DMS 273 (cell line): Measurements from ENCODE around the gene LRP1.
A peak's percentile ranks its signal among the peaks of the same experiment; 100 is the strongest.
"Not testable (repeated sequence)": the region's sequence is repeated elsewhere in the genome, so short reads cannot be mapped to it uniquely, and the experiment has no call there.

ENCODE experiments used
- DNase-seq: peaks from one replicate; lab custom pipeline; 2025; ENCODE audit not compliant: unreplicated experiment; lab: John Stamatoyannopoulos, UW

LRP1 gene

DNA sequence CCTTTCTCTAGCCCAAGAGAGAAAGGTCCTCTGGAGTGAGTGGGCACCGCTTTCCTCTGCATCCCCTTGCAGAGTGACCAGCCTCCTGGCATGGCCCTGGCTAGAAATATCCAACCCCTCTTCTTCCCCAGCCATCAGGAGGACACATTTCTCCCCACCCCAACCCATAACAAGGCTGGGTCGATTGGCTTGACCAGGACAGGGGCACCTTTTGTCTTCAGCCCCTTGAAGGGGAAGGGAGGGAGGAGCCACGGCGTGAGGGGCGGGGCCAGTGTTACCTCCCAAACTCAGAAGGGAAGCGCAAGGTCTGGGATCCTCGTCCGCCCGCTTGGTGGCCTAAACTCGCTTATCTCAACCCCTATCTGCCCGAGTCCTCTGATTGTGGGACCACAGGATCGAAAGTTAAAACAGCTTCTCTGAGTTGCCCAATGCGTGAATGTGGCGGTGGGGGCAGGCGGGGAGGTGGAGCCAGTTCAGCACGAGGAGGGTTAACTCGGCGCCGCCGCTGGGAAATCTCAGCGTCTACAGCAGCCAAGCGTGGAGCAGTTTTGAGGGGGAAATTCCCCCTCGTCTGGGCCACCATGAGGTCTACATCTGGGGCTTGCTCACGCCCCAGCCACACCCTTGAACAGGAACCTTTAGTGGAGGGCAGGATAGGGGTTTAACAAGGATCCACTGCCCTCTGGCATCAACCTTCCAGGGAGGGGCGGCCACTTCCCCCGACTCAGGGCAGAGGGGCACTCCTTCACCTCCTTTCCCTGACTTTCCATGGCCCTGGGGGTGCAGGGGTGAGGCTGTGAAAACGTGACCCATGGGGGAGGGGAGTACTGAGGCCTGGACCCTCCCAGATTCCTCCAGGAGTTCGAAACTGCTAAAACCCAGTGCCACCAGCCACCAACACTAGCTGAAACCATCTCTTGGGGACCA, 17.9 kb upstream of the LRP1 start:
- no peak for DNase-seq

DNA sequence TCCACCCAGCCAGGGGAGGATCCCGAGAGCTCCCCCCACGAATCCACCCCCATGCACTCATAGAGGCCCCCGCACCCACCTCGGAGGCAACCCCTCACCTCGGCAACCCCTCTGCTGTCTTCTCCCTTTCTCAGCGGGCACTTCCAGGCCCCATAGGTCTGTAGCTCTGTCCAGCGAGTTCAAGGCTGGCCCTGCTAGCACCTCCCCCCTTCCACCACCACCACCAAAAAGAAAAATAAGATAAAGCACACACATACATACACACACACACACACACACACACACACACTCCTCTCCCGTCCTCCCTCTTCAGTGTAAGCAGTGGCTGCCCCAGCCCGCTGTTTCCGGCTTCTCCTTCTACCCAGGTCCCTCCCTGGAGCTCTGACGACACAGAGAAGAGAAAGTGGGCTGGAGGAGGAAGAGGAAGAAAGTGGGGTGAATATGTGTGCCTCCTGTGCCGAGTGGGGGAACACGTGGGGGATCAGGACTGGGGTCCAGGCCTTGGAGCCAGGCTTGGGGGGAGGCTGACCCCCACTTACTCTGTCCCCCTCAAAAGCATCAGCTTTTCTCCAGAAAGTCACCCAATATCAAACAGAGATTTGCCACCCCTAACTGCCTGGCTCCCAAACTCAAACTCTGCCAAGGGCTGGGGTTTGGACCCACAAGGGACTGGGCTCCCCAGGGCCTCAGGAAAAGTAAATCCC, 17.1 kb upstream of the LRP1 start, which contains the start of gene STAT6:
Gene STAT6 (minus strand): TSS at position 332 of the 704 bp plus-strand sequence. CDS start 3,084 bp downstream, outside the sequence.
- peak; percentile 26 for DNase-seq

DNA sequence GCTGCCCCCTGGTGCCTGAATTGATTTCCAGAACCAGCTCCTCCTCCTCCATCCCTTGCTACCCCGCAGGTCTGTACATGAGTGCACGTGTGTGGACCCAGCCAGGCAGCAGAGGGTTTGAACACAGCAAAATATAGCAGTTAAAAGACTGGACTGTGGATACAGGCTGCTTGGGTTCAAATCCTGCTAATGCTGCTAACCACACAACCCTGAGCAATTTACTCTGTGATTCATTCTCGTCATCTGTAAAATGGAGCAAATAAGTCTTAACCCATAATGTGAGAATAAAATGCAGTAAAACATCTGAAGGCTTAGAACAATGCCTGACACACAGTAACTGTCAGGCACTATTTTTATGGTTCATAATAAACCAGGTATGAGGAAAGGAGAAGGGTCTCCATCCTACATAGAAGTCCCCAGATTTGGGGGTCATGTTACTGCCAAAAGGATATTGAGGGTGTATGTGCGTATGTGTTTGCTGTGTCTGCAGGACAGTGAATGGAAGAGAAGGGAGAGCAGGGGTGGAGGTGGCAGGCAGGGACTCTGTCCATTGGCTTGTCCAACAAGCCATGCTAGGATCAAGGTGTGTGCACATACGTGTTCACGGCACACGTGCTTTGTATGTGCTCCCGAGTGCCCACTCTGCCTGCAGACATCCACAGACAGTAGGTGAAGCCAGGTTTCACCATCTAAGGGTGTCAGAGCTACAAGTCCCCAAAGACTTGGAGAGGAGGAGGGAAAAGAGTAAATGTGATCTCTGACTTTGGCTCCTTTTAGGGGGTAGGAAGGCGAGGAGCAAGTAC, 15.6 kb upstream of the LRP1 start:
- DNase-seq, result no peak

DNA sequence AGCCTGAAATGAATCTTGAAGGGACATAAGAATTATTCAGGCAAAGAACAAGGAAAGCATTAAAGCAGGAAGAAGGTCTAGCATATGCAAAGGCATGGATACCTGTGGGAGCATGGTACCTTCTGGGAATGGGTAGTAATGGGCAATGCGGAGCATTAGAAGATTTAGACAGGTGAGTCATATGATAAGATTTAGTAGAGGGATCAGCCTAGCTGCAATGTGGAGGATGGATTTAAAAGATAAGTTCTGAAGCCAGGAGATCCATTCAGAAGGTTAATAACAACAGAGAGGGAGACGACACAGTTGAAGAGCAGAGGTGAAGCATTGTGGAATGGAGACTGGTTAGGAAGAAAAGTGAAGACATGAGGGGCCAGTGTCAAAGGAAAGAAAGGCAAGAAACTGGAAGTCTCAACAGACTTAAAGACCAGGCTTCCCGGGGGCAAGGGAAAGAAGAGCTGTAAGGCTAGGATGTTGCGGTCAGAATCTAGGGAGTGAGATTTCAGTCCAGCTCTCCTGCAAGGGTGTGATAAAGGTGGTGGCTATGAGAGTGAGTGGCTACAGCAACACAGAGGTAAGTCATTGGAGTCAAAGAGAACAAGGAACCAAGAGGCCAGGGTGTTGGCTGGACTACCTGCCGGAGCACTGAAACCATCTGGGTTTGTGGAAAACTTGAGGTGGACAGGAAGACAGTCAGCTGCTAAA, 11.6 kb upstream of the LRP1 start:
- no peak for DNase-seq

DNA sequence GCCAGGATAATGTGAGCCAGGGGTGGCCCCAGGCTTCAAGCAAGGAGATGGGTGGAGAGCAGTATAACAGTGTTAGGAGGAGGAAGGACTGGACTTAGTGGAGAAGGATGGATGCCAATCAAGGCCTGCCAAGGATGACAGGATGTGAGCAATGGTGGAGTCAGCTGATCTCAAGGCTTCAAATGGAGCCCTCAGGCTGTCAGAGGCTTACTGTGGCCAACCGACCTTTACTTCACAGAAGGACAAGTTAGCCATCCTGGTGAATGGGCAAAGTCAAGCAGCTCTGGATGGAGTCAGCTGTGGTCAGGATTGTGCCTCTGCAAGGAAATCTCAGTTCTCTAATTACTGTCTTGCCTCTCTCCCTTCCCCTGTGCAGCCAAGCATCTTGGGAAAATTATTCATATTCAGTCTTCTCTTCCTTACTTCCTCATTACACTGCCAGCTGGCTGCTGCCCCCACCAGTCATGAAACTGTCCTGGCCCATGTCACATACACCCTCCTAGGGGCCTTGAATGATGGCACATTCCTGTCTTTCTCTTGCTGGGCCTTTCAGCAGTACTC, 9.5 kb upstream of the LRP1 start:
- no peak for DNase-seq

DNA sequence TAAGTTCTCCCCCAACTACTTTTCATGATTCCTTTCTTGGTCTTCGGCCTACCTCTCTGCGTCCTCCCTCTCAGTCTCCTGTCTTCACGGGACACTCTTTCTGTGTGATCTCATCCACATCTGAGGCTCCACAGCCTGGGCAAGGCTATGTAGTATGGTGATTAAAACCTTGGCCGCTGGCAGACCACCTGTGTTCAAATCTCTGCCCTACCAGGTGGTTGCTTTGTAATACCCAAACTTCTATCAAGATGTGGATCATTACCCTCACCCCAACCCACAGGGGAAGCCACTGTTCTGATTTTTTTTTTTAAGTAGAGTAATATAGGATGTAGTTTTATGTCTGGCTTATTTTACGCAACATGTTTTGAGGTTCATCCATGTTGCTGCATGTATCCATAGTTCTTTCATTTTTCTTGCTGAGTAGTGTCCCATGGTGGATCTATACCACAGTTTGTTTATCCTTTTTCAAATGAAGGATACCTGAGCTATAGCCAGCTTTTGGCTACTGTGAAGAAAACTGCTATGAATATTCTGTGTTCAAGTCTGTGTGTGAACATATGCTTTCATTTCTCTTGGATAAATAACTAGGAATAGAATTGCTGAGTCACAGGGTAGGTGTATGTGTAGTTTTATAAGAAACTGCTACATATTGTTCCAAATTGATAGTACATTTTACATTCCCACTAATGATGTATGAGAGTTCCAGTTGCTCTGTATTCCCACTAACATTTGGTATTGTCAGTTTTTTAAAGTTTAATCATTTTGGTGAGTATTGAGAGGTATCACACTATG, 8.8 kb upstream of the LRP1 start:
- DNase-seq, result no peak

DNA sequence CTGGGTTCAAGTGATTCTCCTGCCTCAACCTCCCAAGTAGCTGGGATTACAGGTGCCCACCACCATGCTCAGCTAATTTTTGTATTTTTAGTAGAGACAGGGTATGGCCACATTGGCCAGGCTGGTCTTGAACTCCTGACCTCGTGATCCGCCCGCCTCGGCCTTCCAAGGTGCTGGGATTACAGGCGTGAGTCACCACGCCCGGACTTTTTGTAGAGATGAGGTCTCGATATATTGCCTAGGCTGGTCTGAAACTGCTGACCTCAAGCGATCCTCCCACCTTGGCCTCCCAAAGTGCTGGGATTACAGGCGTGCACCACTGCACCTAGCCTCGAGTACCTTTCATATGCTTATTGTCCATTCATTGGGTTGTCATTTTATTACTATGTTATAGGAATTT, 7.6 kb upstream of the LRP1 start:
- DNase-seq, result not testable (repeated sequence)

DNA sequence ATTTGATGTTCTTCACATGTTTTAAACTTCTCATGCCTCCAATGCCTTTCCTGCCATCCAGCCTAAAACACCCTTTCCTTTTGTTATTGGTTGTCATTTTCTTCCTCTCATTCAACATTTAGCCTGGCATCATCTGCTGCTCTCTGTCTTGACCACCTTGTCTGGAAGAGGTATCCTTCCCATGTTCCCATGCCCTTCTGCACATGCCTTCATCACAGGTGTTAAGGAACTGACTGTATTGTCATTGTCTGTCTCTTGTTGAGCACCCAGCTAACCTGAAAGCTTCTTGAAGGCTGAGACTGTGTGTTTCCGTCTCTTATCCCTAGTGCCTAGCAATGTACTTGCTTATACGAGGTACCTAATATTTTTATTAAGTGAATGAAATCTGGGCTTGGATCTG, 4.5 kb upstream of the LRP1 start:
- DNase-seq, result no peak

DNA sequence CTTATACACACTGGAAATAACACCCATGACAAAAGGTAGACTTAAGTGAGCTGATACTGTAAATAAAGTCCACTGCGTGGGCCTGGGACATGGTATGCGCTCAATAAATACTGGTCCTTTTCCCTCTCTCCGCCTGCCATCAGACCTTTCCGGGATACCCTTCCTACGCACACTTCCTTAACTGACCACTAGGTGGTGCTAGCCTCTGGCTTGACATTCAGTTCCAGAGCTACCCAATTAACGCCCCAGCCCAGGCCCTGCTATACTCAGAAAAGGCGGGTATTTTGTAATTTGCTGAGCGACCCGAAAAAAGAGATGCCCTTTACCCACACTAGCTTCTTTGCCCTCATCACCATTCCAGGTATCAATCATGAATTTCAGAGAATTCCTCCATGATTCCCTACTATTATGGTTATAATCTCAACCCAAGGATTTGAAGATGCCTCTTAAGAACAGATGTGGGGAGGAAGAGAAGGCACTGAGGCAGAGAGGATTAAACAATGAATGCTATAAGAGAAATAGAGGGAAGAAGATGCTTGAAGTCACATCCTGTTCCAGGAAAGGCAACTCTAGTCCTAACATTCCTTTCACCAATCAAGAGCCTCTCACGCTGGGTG, 3.9 kb upstream of the LRP1 start:
- peak; percentile 83 for DNase-seq

DNA sequence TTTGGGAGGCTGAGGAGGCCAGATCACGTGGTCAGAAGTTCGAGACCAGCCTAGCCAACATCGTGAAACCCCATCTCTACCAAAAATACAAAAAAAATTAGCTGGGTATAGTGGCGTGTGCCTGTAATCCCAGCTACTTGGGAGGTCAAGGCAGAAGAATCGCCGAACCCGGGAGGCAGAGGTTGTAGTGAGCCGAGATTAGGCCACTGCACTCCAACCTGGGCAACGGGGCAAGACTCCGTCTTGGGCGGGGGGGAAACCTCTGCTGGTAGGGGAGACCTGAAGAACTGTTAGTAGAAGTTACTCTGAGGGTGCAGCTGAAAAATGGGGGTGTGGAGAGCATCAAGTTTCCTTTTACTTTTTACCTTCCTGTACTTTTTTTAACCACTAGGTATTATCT, 2.2 kb upstream of the LRP1 start:
- no peak for DNase-seq

DNA sequence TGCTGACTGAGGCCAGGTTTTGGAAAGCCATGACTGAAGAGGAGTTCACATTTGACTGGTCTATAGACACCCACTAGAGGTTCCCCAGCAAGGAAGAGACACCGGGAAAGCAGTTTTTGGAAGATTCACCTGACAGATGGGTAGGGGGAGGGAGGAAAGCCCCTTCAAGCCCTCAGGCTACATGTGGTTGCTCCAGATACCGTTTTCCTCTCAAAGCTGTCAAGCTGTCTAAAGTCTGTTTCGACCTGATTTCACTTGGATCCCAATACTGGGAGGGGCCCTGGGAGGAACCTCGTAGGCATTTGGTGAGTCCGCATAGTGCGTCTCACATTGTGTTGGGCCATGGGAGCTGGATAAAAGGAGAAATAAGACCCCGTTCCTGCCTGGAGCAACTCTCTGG, 1.7 kb upstream of the LRP1 start:
- peak; percentile 52 for DNase-seq

DNA sequence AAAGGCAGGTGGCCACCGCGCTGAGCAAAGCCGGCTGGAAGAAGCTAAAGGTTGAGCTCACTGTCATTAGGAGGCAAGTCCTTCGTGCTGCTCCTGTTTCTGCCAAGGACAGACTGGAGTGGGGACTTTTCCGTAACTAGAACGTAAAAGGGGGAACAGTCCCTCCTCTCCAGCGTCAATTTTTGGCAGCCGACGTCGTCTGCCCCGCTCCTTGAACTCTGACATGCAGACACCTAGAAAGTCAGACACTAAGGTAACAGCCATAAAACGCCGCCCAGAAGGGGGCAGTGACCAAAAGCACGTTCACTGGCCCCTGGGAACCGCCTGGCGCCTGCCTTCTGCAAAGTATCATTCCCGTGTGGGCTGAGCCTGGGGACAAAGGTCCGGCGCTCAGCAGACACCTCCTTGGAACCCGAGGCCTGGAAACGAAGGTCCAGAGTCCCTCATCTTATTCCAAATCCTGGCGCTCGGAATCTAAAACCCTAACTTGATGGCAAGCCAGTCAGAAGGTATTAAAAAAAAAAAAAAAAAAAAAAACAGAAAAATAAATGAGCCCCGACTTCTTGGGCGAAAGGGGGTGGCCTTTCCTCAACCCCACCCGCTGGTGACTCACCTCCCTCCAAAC, 1.1 kb upstream of the LRP1 start:
- peak; percentile 54 for DNase-seq

DNA sequence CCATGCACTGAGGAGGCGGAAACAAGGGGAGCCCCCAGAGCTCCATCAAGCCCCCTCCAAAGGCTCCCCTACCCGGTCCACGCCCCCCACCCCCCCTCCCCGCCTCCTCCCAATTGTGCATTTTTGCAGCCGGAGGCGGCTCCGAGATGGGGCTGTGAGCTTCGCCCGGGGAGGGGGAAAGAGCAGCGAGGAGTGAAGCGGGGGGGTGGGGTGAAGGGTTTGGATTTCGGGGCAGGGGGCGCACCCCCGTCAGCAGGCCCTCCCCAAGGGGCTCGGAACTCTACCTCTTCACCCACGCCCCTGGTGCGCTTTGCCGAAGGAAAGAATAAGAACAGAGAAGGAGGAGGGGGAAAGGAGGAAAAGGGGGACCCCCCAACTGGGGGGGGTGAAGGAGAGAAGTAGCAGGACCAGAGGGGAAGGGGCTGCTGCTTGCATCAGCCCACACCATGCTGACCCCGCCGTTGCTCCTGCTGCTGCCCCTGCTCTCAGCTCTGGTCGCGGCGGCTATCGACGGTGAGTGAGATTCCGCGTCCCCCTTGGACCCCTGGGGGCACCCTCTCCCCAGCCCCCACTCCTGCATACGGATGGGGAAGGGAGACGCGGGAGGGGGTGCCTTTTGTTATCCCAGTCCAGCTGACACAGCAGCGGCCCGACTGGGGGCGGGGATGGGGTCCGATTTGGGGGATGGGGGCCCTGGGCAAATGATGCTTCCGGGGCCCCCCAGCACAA, 400 bp downstream of the LRP1 start:
- no peak for DNase-seq

DNA sequence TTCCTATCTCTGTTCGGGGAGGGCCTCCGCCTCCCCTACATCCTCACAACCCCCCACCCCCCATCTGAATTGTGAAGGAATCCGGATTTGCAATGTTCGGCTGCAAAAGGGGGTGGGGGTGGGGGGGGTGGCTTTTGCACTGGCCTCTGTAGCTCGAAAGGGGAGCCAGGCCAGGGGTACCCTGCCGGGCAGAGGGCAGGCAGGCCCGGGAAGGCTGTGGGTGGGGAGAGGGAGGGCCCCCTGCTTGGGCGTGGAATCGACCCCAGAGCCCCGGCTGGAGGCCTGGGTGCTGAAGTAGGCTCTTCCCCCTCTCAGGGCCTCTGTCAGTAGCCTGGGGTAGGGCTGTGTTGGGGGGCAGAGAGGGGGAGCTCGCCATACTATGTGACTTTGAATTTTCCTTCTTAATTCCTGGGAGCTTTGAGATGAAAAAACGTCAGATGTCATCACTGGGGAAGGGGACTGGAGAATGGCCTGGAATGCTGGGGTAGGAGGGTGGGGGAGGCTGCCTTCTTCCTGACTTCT, 1.1 kb downstream of the LRP1 start:
- no peak for DNase-seq

DNA sequence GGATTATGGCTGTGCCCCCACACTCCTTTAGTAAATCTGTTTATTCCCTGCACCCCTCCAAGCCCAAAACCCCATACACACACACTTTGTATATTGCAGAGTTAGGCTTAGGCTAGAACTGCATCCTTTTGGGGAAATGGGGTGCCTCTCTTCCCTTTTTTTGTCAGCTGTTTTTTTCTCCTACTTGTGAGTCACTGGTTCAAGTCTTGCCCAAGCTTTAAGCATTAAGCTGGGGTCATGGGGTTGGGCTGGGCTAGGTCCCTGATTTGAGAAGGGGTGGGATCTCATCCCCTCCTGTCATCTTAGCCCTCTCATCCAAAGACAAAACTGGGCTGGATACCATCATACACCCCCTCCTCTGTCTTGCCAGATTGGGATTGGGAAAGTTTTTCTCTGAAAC, 1.6 kb downstream of the LRP1 start:
- no peak for DNase-seq

DNA sequence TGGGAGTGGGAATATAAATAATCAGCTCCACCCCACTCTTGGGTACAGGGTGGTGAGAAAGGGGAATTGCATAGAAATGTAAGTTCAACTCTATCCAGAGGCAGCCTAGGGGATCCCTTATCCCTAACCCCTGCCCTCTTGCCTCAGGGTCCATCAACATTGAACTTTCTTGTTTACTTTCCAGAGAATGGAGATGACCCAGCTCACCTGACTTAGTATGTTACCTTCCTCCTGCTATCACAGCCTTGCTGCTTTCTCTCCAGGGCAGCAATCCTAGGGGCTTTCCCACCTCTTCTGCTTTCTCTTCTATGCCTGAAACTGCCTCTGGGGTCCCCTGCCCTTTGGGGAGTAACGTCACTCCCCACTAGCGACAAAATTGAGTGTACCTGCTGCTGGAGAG, 2.7 kb downstream of the LRP1 start:
- DNase-seq, result no peak

DNA sequence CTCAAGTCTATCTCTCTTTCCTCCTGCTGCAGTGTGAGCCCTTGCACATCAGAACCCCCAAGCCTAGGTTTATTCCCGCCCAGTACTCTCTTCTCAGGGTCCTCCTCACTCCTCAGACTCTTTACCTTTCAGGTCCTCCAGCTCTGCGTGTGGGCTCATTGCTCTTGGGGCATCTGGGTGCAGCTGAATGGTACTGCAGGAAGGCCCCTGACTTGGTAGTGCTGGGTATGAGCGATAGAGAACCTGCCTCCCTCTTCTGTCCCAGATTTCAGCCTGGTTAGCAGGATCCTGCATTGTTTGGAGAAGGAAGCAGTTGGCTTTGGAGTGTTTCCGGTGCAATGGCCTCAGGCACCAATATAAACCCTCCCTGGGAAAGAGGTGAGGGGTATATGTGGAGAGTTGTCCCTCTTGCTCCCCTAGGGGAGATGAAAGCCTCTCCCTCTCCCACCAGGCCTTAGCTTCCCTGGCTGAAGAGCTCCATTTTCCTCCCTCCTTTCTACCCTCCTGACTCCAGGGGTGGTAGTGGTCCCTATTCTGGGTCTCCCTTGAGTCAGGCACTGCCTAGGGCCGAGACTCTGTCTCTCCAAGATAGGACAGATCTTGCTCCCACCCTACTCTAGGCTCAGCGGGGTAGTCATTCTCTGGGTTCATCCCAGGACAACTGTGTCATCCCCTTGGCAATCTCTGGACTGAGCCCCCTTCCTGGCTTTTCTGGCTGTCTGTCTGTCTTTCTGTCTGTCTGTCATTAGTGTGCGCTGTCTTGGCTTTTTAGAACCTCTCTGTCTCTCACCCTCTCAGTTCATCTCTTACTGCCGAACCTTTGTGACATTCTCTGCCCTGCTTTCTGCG, 3.8 kb downstream of the LRP1 start:
- DNase-seq, result no peak
